ENCODE results near the gene SLC2A10.

SLC2A10 gene

DNA sequence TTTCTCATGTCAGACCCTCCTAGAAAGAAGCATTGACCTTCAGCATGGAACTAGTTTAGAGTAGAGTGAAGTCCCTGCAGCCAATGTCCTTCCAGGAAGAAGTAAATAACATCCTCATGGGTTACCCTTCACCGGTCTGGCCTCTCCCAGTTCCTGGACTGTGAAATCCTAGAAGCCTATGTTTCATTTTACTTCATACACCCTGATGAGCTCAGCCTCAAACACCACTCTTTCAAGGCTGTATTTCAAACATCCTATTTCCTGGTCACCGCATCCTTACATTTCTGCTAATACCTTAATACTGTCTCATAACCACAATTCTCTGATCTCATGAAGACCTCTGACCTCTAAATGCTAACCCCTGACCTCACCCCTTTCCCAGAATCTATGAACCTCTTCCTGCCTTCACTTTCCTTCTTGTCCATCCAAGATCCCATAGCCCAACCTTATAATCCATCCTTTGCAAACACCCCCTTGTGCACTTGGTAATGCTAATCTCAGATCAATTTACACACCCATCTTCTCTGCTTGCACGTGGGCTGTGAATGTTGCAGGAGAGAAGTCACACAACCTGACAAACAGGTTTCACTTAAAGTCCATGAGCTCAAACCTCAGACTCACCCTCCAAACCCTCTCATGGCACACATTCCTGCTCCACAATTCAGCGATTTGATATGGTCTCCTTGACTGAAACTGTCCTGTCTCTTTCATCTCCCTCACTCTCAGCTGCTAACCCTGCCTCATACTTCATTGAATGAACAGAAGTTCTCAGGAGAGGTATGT lies 30.2 kb downstream of the SLC2A10 start:
- DNase-seq, result no peak

DNA sequence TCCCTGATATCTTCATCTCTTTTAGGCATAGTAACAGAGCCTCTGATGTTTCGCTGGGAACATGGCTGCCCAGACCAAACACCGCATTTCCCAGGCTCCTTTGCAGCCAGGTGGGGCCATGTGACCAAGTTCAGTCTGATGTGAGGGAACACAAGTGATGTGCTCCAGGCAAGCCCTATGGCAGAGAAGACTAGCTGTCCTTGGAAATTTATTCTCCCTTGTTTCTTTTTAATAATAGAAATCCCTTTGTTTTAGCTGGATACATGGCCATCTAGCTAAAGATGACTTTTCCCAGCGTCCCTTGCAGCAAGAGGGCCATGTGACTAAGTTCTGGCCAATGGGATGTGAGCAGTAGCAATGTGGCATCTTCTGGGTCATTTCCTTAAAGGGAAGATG lies 30.8 kb downstream of the SLC2A10 start:
- DNase-seq, result no peak

DNA sequence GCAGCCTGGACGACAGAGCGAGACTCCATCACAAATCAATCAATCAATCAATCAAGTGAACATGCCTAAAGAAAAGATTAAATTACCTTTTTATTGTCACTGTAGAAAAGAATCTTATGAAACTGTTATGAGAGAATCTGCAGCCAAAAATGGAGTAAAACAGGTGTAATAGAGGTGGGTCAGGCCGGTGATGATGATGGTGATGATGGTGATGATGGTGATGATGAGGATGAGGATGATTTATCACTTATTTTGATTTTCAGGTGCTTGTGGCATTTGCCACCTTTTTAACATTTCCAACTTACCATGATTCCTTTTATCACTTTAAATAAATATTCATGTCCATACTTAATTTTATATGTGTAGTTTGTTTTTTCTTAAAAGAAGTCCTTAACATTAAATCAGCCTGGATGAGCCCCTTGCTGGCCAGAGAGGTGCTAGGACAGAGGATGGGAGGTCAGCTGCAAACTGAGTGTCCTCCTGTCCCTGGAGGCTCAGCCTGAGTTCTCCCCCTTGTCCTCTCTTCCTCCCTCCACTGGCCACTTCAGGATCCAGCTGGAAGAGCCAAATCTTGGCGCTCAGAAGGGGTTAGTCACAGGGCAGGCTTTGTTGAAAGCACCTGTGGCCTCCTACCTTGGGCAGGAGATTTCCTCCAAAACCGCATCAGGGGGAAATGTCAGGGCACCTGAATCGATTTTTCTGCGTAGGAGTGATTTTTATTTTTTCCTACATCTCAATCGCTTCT lies 32.6 kb downstream of the SLC2A10 start:
- no peak for DNase-seq

DNA sequence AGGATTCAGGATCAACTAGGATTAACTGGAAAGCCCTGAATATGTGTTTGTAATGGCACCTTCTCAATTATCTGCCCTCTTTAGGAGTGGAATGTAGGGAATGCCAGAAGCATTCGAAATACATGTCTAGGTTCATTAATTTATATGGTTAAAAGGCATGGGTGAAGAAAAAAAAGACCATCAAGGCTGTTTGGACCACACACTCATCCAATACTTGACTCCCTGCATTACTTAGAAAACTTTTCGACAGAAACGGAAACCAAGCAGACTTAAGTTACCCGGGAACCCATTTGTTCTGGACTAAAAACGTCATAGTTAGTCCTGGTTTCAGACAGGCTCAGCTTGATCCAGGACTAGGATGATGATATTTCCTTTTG lies 33.2 kb downstream of the SLC2A10 start:
- no peak for DNase-seq

DNA sequence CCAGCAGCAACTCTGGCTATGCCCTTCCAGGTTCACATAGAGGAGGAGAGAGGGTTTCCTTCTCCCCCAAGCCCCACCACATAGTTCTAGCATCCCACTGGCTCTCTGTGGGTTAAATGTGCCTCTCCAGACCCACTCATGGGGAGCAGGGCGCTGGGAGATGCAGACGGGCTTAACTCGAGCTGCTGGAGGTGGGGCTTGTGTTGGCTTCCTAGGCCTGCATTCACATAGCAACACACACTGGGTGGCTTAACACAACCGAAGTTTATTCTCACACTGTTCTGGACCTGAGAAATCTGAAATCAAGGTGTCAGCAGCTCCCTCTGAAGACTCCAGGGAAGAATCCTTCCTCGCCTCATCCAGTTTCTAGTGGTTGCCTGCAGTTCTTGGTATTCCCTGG lies 33.6 kb downstream of the SLC2A10 start:
- no peak for DNase-seq

DNA sequence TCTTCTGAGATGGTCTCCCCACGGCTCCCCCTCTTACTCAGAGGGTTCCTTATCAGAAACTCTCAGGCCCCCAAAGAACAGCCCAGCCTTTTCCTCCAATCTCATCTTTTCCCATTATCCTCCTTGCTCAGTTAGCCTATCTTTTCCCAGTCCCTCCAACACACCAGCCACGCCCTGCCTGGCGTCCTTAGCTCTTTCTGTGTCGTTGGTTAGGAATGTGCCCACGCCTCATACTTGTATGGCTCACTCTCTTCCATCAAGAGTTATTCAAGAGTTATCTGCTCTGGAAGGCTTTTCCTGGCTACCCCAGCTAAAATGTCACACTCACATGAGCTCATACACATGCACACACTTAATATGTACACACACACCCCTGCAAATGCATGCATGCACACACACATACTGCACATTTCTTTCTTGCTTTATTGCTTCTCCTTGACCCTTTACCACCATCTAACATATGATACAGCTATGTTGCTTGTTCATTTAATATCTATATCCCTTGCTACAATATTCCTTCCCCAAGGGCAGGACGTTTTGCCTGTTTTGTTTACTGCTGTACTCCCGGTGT lies 37.6 kb downstream of the SLC2A10 start:
- DNase-seq, result no peak

DNA sequence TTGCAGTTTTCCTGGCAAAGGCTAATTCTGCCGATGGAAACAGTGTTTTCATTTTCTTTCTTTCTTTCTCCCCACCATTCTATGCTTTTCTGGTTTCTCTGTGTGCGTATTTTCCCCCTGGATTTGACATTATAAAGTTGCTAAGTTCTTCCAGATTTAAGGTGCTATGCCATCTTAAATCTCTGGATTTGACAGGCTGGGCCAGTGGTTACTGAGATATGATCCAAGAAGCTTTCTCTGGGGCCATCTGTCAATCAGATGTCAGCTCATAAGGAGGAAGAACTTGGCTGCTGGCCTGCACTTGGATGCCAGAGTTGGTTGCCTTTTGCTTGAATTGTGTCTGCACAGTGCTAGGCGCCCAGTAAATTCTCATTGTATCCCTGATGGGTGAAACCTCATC lies 39.7 kb downstream of the SLC2A10 start:
- DNase-seq, result no peak

DNA sequence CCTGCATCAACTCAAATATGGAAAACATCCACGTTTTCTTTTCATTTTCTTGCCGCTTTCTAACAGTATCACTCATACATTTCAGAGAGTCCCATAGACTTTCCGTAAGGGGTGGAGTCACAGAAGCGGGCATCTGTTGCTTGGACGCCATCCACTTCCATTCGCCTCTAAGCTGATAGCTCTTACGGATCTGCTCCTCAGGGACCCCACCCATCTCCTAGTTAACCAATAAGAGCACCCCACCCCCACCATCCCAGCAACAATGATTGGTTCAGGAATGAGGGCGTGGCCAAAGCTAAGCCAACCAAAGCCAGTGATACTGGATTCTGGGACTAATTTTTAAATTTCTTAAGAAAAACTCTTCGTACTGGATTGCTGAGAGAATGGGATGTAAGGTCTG lies 42.4 kb downstream of the SLC2A10 start:
- DNase-seq, result no peak

DNA sequence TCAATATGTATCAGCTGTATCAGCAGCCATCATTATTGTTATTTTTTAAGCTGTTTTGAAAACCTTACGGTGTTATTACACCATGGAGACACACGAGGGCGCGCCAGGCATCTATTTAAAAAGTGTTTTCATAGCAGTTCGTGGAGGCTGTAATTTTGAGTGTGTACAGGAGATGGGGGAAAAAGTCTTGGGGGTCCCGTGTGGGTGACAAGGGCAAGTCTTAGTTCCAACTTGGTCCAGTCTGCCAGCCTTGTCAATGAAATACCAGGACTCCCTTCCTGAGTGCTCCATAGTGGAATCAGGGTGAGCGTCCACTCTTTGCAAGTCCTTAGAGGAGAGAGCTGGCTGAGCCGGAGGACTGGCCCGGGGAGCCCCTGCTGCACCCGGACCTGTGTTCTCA lies 43.3 kb downstream of the SLC2A10 start:
- DNase-seq, result no peak

DNA sequence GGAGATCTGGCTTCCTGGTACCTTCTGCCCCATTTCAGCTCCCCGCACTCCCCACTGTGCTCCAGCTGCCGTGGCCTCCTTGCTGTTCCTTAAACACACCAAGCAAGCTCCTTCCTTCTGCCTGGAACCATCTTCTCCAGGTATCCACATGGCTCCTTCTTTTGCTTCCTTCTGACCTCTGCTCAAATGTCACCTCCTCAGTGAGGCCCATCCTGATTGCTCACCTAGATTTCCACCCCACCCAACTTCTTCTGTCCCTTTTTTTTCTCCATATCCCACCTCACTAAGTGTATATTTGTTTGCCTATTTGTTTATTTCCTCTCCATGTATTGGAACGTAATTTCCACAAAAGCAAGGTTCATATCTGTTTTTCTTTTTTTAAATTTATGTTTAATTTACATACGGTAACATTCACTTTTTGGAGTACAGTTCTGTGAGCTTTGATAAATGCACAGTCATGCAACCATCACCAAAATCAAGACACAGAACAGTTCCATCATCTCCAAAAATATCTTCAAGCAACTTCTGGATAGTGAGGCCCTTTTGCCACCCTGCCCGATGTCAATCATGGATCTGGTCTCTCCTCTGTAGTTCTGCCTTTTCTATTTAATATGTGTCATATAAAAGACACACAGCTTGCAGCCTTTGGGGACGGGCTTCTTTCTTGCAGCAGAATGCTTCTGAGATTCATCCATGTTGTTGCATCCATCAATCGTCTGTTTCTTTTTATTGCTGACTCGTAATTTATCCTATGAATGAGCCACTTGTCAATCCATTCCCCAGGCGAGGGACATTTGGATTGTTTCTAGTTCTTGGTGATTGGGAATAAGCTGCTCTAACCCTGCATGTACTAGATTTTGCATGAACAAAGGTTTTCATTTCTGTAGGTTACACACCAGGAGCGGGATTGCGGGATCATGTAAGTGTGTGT lies 46.3 kb downstream of the SLC2A10 start:
- no peak for DNase-seq

DNA sequence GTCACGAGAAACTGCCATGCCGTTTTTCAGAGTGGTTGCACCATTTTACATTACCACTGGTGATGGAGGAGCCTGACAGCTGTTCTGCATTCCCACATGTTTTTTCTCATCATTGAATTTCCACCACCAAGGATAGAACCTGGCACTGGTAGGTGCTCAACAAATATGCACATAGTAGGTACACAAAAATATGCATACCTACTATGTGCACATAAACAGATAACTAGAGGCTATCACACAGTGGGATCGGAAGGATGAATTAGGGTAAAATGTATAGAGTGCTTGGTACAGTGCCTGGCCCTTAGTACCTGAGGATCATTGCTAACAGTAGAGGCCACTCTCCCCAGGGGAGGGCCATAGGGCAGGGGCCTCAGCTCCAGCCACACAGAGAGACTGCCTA lies 47.0 kb downstream of the SLC2A10 start:
- DNase-seq, result no peak

DNA sequence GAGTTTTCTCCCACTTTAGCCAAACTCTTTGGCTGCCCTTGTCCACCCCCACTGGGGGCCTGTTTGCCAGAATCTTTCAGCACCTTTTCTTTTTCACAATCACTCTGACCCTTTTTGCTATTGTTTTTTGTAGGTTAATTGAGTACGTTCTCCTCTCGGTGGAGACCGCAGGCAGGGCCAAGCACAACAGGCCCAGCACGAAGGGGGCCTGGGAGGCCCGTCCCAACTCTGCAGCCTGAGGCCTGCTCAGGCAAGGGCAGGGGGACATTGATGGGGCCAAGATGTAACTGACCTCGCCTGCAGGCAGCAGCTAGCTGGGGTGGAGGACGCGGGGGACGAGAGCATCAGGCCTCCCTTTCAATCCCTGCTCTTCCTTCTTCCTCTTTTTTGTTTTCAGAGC lies 47.7 kb downstream of the SLC2A10 start:
- no peak for DNase-seq

DNA sequence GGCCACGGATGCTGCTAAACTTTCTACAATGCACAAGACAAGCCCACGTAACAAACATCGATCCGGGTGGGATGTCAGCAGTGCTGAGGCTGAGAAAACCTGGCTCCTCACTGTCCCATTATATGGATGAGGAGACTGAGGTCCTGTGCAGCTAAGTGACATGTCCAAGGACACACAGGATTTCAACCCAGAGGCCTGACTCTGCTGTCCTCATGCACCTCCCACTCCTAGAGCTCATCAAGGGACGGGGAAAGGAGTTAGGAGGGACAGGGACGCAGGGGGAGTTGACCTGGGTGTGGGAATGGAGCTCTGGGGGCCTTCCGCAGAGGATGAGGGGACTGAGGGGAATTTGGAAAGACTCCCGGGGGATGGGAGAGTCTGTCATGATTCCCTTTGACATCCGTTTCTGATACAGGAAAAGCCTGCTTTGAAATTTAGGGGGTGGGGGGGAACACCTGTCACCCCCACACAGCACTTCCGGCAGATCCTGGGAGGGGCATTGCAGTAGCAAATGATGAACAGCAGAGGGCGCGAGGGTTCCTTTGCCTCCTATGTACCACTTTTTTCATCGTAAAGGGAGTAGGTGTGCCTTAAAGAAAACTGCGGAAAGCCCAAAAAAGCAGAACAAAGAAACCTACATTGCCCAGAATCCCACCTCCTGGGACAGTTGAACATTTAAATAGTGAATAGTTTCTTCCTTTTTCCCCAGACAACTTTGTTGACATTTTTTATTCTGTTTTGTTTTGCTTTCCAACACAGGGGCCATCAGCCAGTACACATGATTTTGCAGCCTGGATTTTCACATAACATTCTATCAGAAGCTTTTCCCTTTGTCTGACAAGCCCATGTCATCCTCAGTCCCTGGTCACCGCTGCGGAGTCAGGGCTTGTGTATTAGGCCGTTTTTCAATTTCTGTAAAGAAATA lies 48.6 kb downstream of the SLC2A10 start:
- peak; percentile 18 for DNase-seq

DNA sequence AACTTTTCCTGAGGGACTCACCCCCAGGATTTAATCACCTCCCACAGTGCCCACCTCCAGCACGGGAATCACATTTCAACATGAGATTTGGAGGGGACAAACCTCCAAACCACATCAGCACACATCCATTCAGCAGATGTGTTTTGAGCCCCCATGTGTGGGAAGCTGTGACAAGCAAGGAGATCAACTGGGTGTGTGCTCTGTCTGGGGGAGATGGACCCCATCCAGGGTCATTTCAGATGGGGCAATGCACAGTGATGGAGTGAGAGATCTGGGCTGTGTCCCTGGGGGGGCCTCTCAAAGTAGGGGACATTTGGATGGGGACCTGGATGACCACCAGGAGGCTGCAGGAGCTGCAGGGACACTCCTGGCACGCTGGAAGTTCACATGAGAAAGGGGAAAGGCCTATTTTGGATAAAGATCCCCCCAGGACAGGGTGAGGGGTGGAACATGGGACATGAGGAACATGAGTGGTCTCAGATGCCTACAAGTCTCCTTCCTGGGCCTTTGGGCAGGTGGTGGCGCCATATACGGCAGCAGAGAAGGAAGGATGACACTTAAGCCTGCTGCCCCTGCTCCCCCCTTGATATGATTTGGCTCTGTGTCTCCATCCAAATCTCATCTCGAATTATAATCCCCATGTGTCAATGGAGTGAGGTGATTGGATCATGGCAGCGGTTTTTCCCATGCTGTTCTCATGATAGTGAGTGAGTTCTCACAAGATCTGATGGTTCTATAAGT lies 49.6 kb downstream of the SLC2A10 start:
- no peak for DNase-seq

DNA sequence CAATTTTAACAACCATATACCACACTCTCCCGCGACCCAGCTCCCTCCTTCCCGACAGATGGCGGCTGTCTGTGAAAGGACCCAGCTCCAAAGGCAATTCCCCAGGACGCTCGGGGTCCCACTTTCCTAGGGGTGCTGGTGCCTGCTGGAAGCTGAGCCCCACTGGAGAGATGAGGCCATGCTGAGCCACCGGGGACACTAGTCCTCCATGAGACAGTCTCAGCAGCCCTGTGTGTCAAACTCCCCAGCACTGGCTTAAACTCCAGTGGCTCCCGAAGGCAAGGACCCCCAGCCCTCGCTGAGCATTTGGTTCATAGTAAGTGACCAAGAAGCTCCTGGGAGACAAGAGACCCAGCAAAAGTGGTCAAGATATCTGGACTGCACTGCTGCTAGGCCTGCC lies 52.1 kb downstream of the SLC2A10 start:
- no peak for DNase-seq

DNA sequence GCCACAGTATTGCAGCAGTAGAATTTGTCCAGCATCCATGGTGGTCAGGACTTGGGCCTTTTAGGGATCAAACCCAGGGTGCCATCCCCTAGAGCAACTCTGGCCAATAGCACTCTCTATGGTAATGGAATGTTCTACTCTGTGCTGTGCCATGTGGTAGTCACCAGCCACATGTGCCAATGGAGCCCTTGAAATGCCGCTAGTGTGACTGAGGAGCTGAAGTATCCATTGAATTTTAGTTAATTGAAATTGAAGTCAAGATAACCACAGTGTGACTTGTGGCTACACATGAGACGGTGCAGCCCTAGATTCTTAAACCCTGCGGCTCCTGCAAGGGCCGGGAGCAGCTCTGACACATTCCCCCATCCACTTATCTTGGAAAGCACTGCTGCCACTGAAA lies 54.6 kb downstream of the SLC2A10 start:
- DNase-seq, result no peak

DNA sequence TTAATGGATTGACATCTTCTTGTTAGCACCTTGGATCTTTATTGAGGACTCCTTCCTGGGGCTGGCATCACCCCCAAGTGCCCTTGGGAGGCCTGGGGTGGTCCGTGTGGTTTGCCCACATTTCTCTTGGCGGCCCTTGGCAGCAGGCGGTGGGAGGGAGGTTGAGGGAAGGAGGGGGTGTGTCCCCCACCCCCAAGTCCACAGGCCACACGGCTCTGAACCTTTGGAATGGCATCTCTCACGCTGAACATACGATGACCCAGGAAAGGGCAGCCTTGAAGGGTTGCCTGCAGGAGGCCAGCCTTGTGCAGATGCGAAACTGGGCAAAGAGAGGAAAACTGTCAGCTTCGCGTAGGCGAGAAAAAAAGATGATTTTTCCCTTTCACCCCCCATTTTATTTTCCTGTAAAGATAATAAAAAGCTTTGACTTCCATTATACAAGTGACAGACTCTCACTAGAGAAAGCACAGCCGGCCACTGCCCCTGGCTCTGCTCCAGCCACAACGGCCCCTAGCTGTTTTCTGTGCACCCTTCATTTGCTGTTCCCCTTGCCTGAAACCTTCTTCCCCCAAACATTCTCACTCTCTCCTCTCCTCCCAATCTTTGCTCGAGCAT lies 56.2 kb downstream of the SLC2A10 start:
- no peak for DNase-seq

DNA sequence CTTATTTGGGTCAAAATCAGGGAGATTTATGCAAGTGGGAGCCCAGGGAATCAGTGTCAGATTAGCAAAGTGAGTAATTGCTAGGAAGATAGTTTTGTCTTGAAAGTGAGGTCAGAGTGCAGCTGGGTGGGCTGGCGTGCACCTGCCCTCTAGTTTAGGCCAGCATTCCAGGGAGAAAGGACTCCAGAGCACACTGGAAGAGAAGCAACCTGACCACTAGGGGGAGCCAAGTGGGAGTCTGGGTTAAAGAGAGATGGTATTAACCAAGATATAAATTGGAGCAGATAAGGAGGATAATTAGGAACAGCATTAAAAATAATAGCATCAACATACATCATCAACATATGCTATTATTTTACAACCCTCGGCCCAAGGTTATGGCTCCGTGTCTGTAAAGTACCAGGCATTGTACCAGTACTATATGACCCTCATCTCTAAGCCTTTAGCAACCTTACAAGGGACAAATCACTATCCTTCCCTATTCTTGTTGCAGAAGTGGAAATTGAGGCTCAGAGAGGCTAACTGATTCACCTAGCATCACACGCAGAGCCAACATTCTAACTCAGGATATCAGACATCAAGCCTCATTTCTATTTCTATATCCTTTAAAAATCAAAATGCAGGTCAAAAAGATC lies 57.8 kb downstream of the SLC2A10 start:
- no peak for DNase-seq

DNA sequence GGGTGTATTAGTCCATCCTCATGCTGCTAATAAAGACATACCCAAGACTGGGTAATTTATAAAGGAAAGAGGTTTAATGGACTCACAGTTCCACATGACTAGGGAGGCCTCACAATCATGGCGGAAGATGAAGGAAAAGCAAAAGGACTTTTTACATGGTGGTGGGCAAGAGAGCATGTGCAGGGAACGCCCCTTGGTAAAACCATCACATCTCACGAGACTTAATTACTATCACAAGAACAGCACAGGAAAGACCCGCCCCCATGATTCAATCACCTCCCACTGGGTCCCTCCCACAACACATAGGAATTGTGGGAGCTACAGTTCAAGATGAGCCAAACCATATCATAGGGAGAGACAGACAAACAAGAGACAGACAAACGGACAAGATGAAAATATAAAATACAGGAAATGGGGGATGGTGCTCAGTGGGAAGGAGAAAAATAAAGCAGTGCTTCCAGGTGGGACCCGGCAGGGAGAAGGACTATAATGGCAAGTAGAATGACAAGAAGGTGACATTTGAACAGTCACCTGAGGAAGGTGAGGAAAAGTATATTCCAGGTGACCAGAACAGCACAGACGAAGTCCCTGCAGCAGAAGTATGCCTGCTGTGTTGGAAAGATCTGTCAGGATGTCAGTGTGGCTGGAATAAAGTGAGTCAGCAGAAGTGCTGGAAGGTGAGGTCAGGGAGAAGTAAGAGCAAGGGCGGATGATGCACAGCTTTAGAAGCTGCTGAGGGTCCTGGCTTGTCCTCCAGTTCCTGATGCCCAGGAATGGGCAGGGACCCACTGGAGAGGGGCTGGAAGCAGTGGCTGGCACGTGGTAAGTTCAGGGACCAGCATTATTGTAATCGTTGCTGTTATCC lies 61.1 kb downstream of the SLC2A10 start:
- DNase-seq, result no peak

Data from activated CD4-positive, alpha-beta T cell treated with anti-CD3 and anti-CD28 coated beads for 1 hour (primary cell).